Right ventricle myocardium inferior (tissue), 1 donor: ENCODE data around the gene LMNA. TPM values are rescaled to one million over a fixed set of nuclear protein-coding genes. Genes with fewer than 3 reads are reported as not detected.

Experiments
- ATAC-seq: fragments of 200-7000 bp; cut with Tn5 transposase; one replicate; pipeline ENCODE4 v1.9.1; 2020; ENCODE audit warnings: mild to moderate bottlenecking, moderate library complexity
- DNase-seq: peaks from one replicate; pipeline ENCODE4 v3.0.0; 2021; ENCODE audit errors: missing footprints
- intact Hi-C: fragments of 100-400 bp; cut with DNase I; formaldehyde crosslinking; loops from one replicate; pipeline ENCODE4 v1.11.0; 2022
- total RNA-seq: library from RNA; stranded (reverse); fragmentation: NEBNext Ultra II Directional; extraction: Animal tissue kit (Norgen Biotek cat#: 25700); gene quantifications from one replicate; pipeline ENCODE4 v1.2.1, GENCODE V29; 2021
- donor health status: DM: no; HTN: yes; CAD: no; lungs with severe emphysema.

The LMNA gene
- total RNA-seq, 1 donor from 2014 or later, result 288 TPM

DNA sequence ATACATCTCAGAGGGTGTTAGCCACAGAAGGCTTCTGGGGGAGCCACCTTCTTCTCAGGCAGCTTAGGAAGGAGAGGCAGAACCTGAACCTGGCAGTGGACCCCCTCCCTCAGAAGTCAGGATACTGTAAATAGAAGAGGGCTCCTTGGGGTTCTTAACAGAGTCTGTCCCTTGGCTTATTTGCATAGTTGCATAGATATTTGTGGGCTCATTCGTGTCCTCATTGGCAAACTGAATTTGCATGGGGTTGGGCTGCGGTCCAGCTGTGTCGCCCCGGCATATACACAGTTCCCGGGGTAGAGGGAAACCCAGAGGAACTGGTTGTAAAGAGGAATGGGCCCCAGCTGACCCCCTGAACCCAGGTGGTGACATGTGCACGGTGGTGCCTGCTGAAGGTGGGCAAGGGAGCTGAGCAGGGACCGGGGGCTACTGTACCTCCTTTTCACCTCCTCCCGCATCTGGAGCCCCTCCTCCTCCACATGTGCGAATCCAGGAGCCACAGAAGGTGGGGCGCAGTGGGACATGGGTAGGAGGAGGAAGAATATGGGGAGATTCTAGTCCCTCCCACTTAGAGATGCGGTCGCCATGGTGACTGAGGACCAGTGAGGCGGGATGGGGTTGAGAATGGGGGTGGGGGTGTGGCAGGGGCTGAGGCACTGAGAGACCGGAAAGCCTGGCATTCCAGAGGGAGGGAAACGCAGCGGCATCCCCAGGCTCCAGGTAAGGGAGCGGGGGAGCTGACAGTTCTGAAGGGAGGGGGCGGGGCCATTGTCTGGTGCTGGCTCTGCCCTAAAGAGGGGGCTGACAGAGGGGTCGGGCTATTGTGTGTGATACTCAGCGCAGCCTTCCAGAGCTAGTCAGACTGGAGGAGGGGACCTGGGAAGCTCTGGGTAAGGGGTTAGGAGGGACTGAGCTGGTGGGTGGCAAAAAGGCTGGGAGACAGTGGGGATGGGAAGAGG is 35.1 kb downstream of the LMNA start:
- intact Hi-C loops, result no loop called here
- DNase-seq, result no peak
- ATAC-seq, result no peak

DNA sequence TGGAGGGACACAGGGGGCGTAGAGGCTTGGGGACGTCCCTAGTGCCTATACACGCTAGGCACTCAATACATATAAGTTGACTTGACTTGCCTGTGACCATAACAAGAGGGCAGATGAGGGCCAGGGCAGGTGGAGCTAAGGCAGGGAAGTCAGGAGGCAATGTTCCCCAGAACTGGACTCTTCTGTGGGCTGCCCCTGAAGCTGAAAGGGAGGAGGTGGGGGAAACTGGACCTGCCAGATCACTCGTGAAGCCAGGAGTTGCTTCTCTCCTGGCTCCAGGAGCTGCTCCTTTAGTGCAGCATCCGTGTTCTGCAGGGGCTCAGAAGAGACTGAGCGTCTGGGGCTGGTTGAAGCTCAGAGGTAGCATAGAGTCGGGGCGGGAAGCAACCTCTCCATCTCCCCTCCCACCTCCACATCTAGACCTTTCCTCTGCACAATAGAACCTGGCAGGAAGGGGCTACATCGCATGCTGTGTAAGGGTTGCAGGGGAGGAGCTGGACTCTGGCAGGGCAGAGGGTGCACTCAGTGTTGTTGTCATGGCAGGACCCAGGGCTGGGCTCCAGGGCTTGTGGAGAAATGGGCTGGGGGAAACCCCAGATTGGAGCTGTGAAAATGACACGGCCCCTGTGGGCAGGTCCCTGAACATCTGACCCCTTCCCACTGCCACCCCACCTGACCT is 36.0 kb downstream of the LMNA start:
- ATAC-seq (no peak), DNase-seq (no peak)
- intact Hi-C loops, result no loop called here

DNA sequence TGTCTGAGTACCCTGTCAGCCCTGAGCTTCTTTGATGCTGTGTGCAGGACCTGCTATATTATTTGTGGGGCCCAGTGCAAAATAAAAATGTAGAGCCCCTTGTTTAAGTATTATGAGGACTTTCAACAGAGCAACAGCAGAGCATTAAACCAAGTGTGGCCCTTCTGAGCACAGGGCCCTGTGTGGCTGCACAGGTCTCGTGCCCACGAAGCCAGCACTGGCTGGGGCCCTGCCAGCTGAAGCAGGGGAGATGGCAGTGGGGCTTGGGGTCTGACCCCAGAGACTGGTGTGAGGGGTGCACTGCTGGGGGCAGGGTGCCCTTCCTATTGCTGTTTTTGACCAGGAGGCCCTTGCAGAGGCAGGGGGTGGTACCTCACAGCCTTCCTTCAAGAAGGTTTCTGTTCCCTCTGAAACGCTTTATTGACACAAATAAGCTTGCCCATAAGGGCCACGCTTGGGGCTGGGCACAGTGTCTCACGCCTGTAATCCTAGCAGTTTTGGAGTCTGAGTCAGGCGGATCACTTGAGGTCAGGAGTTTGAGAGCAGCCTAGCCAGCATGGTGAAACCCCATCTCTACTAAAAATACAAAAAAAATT is 36.7 kb downstream of the LMNA start:
- ATAC-seq (no peak), DNase-seq (no peak)
- intact Hi-C loops, result no loop called here

DNA sequence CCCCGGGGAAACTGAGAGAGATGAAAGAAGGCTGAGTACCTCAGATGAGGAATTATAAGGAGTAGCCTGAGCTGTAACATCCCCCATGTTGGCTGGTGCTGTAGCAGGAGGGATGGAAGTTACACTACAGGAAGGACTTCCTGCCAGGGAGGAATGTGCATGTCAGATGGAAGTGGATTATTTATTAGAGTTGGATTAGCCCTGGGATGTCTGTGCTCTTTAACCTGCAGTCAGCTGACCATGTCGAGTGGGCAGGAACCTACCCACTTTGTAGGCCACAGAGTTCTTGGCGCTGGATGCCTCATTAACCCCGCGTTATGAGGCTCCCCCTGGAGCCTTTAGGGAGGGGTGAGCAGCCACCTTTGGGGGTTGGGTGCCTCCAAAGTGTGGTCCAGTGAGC is 38.1 kb downstream of the LMNA start:
- no peak for DNase-seq
- no peak for ATAC-seq
- intact Hi-C loops, result no loop called here

DNA sequence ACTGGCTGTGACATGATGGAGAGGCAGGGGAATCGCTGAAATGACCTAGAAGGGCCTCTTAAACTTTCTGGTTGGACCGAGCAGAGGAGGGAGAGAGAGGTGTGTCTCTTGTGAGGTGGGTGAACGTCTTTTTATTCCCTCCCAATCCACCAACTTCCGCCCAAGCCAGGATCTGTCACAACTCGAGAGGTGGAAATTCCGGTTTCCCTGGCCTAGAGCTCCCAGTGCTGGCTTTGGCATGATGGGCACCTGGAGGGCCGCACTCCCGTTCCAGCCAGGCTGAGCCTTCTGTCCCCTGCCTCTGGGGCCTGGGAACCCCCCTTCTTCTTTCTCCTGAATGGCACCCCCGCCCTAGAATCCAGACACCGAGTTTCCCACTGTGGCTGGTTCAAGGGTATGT is 38.9 kb downstream of the LMNA start, which contains the start of gene SEMA4A:
Gene SEMA4A (plus strand): TSS at position 224 of the 400 bp plus-strand sequence. CDS start 994 bp downstream, outside the sequence.
- DNase-seq, result no peak
- intact Hi-C loops, result no loop called here
- no peak for ATAC-seq

DNA sequence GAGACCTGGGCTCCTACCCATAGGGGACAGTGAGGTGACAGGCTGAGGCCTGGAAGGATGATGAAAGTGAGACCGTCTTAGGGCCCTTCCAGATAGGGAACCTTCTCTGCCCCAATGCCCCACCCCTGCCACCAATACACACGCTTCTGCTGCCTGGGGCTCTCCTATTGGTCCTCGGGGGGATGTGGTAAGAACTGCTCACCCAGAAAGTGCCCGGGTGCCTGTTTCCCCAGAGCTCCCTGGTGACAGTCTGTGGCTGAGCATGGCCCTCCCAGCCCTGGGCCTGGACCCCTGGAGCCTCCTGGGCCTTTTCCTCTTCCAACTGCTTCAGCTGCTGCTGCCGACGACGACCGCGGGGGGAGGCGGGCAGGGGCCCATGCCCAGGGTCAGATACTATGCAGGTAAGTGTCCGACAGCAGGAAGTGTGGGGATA is 39.8 kb downstream of the LMNA start:
- DNase-seq (peak; percentile 87), ATAC-seq (peak; percentile 61)
- intact Hi-C loops, result no loop called here

DNA sequence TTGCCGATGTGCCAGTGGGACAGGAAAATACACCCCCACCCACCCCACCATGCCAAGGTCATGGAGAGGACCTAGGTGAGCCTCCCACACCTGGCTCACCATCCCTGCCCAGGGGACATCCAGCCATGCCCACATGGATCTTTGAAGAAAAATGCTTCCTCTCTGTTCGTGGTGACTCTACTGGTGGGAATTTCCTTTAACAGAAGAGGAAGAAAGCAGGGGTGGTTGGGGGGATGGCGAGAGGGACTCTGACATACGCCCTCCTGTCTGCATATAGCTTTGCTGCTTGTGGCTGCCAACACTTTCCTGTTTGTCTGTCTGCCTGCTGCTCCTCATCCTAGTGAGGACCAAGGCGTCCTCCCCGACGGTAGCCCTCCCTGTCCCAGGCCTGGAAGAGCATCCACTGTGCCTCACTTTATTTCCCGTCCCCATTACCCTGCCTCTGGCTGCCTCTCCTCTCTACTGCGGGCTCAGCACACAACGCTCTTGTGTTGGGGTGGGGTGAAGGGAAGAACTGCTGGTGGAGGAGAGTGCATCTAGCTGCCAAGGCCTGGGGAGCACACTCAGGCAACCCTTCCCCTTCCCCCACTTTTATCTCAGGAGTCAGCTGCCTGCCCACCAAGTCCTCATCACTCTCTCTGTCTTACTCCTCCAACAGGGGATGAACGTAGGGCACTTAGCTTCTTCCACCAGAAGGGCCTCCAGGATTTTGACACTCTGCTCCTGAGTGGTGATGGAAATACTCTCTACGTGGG is 41.4 kb downstream of the LMNA start:
- intact Hi-C loops, result no loop called here
- DNase-seq, result no peak
- no peak for ATAC-seq

DNA sequence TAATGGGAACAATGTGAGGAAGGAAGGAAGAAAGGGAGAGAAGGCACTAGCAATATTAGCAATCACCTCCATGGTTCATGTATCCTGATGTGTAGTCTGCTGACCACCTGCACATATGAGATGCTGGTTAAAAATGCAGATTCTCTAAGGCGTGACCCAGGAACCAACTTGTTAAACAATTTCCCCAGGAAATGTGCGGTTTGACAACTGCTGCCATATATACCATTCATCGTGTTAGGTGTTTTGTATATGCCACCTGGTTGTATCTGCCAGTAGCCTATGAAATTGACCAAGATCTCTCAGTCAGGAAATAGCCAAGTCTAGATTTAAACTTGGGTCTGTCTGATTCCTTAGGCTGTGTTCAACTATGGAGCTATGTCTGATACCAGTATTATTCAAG is 43.0 kb downstream of the LMNA start:
- intact Hi-C loops, result no loop called here
- ATAC-seq (no peak), DNase-seq (no peak)

DNA sequence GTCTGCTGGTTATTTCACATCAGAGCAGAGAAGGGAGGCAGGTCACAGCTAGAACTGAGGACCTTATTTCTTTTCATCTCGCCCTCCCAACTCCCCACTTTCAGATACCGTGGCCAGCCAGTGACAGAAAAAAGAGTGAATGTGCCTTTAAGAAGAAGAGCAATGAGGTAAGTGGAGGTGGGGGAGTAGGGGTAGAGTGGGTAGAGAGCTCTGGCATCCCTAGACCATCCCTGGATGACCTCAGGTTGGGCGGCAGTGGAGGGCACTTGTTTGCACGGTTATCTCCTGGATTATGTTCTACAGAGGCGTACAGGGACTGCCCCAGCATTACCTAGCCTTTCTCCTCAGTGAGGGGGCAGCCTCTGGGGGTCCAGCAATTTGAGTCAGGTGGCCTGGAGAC is 43.5 kb downstream of the LMNA start:
- intact Hi-C loops, result no loop called here

DNA sequence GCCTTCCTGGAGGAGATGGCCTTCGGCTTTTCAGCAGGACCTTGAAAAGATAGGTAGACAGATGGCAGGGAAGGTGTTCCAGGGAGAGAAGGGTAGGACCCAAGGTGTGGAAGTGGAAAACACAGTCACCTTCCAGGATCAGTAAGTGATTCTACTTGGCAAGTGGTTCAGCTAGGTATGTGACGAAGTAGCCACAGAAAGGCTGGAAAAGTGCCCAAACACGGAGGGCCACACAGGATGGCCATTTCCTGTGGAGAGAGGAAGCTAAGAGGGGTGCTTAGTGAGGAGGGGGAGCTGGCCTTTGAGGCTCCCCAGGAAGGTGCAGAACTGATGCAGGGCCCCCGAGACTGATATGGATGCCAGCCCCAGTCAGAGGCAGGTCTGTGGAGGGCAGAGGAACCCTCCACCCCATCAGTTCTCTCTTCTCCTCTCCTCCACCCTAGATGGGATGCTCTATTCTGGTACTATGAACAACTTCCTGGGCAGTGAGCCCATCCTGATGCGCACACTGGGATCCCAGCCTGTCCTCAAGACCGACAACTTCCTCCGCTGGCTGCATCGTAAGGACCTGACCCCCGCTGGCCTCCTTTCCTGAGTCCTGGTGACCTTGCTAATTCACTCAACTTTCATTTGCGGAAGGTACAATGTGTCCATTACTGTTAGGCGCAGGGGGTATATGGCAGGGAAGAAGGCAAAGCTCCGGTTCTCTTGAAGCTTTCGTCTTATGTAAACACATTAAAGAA is 45.7 kb downstream of the LMNA start:
- intact Hi-C loops, result loop anchor here (5.0 kb wide), 1 partner anchor 52 kb away; the partner anchor contains the start of gene PMF1
- ATAC-seq, result peak; percentile 16
- no peak for DNase-seq

More for the DNA sequence above, 43.5 kb downstream of the LMNA start:
- DNase-seq, result no peak
- no peak for ATAC-seq

DNA sequence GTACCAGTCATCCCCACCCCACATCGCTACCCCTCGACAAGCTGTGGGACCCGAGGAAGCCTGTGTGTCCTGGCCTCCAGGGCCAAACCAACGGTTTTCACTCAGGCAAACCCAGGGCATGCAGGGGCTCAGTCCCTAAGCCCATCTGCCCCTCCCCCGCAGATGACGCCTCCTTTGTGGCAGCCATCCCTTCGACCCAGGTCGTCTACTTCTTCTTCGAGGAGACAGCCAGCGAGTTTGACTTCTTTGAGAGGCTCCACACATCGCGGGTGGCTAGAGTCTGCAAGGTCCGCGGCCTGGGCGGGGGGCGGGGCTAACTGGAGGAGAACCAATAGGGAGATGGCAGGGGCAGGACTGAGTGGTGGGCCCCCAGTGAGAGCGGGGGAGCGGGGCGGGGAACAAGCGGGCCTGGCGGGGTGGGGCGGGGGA is 46.2 kb downstream of the LMNA start:
- intact Hi-C loops, result loop anchor here (5.0 kb wide), 1 partner anchor 52 kb away; the partner anchor contains the start of gene PMF1
- peak; percentile 88 for ATAC-seq
- peak; percentile 91 for DNase-seq

DNA sequence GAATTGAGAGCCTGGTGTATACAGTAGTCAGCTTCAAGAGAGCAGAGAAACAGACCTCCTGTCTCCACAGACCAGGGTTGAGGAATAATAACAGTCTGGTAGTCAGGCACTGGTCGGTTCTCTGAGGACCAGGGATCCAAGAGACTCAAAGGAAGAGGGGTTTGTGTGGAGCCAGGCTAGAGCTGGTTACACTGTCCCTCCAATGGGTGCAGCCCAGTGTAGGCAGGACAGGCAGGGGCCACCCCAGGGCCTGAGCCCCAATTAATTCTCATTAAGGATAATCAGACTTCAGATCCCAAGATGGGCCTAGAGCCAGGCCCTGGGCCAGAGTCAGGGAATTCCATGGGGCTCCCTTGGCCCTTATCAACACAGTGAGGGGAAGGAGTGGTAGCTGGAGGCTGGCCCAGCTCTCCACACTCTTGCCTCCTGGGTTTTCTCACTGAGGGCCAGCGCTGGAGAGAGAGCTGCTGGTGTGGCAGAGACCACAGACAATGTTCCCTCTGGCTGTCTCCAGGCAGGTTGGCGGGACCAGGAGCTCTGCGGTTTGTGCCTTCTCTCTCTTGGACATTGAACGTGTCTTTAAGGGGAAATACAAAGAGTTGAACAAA is 48.0 kb downstream of the LMNA start:
- intact Hi-C loops, result loop anchor here (5.0 kb wide), 1 partner anchor 50 kb away; the partner anchor contains the start of gene PMF1
- no peak for DNase-seq
- ATAC-seq, result peak; percentile 52

DNA sequence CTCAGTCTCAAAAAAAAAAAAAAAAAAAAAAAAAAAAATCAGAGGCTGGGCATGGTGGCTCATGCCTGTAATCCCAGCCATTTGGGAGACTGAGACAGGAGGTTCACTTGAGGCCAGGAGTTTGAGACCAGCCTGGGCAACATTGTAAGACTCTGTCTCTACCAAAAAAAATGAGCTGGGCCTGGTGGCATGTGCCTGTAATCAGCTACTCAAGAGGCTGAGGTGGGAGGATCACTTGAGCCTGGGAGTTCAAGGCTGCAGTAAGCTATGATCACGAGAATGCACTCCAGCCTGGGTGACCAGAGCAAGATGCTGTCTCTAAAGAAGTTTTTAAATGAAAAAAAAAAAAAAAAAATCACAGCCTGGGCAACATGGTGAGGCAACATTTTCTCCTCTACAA is 49.2 kb downstream of the LMNA start:
- intact Hi-C loops, result loop anchor here (5.0 kb wide), 1 partner anchor 49 kb away; the partner anchor contains the start of gene PMF1
- DNase-seq (no peak), ATAC-seq (no peak)

DNA sequence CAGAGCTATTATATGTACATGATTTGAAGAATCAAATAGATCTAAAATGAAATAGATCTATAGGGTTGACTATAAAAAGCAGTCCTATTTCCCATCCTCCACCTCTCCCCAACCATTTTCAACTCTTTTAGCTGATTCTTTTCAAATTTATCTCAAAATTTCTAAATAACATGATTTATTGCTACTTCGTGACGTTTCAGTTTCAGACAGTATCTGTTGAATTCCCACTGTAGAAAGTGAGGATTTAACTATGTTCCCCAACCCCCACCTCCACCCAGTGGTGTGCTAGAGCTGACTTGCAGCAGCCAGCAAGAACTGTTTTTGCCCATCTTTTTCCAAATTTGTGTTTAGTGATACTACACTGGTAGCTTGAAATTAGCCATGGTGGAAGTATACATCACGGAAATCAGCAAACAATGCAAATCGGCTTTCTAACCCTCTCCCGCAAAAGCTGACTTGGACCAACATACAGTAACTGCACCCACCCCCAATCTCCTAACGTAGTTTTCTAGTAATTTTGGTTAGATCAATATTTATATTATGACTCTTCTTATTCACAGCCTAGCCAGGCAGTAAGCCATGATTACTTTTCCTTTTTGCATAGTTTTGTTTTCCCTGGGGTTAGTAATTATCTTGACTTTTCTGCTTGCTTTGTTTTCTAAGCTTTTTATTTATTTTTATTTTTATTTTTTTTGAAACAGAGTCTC is 49.8 kb downstream of the LMNA start:
- intact Hi-C loops, result loop anchor here (5.0 kb wide), 1 partner anchor 48 kb away; the partner anchor contains the start of gene PMF1
- ATAC-seq, result no peak

DNA sequence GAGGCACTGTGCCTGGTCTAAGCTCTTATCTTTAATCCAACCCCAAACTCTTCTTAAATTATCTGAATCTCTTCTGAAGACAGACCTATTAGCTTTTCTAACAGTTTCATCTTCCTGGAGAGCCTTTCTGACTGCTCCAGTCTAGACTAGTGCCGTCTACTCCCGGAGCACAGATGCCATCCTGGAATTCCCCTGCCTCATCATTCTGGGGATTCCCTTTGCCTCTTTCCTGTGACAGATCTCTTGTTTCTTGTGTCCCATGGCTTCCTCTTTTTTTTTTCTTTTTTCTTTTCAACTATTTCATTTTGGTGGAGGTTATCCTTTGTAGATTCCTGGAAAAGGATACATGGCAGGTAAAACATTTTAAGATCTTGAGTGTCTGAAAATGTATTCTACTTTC is 50.6 kb downstream of the LMNA start:
- intact Hi-C loops, result no loop called here
- no peak for ATAC-seq
- no peak for DNase-seq

More for the DNA sequence above, 49.8 kb downstream of the LMNA start:
- no peak for DNase-seq

DNA sequence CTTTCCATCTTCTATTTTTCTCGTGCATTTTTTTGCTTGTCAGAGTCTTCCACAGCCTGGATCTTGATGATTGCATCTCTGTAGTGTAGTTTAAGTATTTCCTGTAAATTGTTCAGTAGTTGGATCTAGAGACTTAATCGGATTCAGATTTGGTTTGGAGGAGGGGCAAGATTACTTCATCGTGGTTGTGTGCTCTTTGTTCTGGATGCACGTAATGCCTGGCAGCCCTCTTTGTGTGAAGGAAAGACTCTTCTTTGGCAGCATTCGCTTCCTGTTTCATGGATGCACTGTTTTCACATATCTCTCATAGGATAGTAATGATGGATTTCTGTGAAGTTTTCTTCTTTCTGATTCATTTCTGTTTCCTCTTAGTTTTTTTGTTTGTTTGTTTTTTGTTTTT is 53.0 kb downstream of the LMNA start:
- DNase-seq, result no peak
- intact Hi-C loops, result no loop called here
- ATAC-seq, result no peak
